Upper lobe of left lung (tissue), 6 donors: ENCODE results near the gene TIMP2. TPM values are rescaled to one million over a fixed set of nuclear protein-coding genes. Genes with fewer than 3 reads are reported as not detected.
"Not testable (repeated sequence)": the region's sequence is repeated elsewhere in the genome, so short reads cannot be mapped to it uniquely, and the experiment has no call there.

Experiments used
- ATAC-seq, 2 donors: fragments of 200-7000 bp; cut with Tn5 transposase; one replicate each; pipeline ENCODE4 v1.9.1; 2022; ENCODE audit warnings: mild to moderate bottlenecking in 2 of 2, moderate library complexity in 2 of 2; ENCODE audit not compliant: low FRiP score in 2 of 2
- DNase-seq, 2 donors: peaks; one replicate each; pipeline ENCODE4 v3.0.0-alpha.2; 2019 to 2020
- H3K27ac ChIP-seq, 4 donors: fragments of 200-600 bp; sonication (generic); one replicate each; pipeline ENCODE4 v1.5.1; 2016 to 2019
- H3K27me3 ChIP-seq, 4 donors: fragments of 200-600 bp; sonication (generic); one replicate each; pipeline ENCODE4 v1.5.1; 2017 to 2019
- H3K36me3 ChIP-seq, 4 donors: fragments of 200-600 bp; sonication (generic); one replicate each; pipeline ENCODE4 v1.5.1; 2016 to 2019
- H3K4me1 ChIP-seq, 4 donors: fragments of 200-600 bp; sonication (generic); one replicate each; pipeline ENCODE4 v1.5.1; 2018 to 2019
- H3K4me3 ChIP-seq, 4 donors: fragments of 200-600 bp; sonication (generic); one replicate each; pipeline ENCODE4 v1.5.1; 2017 to 2019; ENCODE audit warnings: mild to moderate bottlenecking in 2 of 4, moderate library complexity in 1 of 4
- H3K9me3 ChIP-seq, 4 donors: fragments of 200-600 bp; sonication (generic); one replicate each; pipeline ENCODE4 v1.5.1; 2018 to 2019
- EP300 ChIP-seq, 4 donors: sonication (generic); formaldehyde crosslinking; IDR thresholded peaks; one replicate each; pipeline ENCODE4 v1.5.1; 2017; ENCODE audit warnings: antibody characterized with exemption in 4 of 4, control low read depth in 2 of 4
- POLR2A ChIP-seq, 4 donors: fragments of 450-650 bp; IDR thresholded peaks; one replicate each; pipeline ENCODE4 v1.5.1; 2016 to 2017; ENCODE audit warnings: antibody characterized with exemption in 4 of 4, mild to moderate bottlenecking in 2 of 4
- POLR2AphosphoS5 ChIP-seq, 2 donors: sonication (generic); formaldehyde crosslinking; IDR thresholded peaks; one replicate each; pipeline ENCODE4 v1.5.1; 2017; ENCODE audit warnings: antibody characterized with exemption in 2 of 2
- WGBS, 2 donors: methylation state at CpG; one replicate each; pipeline ENCODE4 v1.1.5; 2017 to 2018; 5-methylcytosine and 5-hydroxymethylcytosine counted together
- total RNA-seq, 6 donors: library from RNA; depleted of rRNA in 4 of 6; stranded (reverse); fragments of >200 nt in 4 of 6; gene quantifications; one replicate each; pipeline versions ENCODE4 v1.1.0 to v1.2.1, GENCODE V29; 2016 to 2021
- TF ChIP-seq, protein P1 (sequence below), 6 experiments: fragments of 450-650 bp in 4 of 6; fragments of 200-600 bp in 2 of 6; sonication (generic) in 2 of 6; IDR thresholded peaks; one replicate each; pipeline ENCODE4 v1.5.1; 2016 to 2019; ENCODE audit warnings: antibody characterized with exemption in 6 of 6
- donor health status: DM: no; HTN: no; CAD: no; lungs with moderate emphysema.
- donor health status: DM: no; HTN: yes; CAD: no; lungs with severe emphysema.

Gene TIMP2
- total RNA-seq, 6 donors from 2014 or later = 60.8 to 313 (median 145) TPM

DNA sequence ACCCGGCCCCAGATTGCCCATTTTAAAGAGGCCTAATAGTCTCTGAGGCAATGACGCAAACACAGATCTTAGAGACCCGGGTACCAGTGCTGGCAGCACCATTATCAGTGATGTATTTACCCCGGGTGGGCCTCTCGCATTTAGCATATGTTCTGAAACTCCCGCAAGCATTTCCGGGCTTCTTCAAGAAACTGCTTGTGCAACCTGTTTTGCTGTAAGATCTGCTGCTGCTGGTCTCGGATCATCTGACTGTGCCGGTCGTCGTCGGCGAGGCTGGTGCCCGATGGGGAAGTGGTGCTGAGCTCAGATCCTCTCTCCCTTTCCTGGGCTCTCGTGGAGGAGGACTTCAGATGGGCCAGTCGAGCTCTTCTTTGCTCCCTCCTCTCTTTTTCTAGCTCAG, 34.7 kb downstream of the TIMP2 start:
- WGBS, 2 donors = 63 to 76% methylated on average over 3 to 16 of the region's 16 CpGs
- Histone ChIP-seq H3K27me3 (no peaks in the 10 kb centered on the region), H3K27ac (peak overlapping the region; percentile 78 to 82 (median 80)), H3K36me3 (no peaks in the 10 kb centered on the region), H3K4me3 (no peak overlapping the region), H3K9me3 (no peaks in the 10 kb centered on the region), H3K4me1 (peaks cover 31 to 47% (median 42%) of the 10 kb centered on the region in 4 donors)
- peak in 1 of 2 donors; percentile 84 for ATAC-seq
- peak; percentile 86 to 91 for DNase-seq
- TF ChIP-seq POLR2A (IDR thresholded peaks at IDR 0.05) = peak in 1 of 4 donors; percentile 53
- TF ChIP-seq, protein P1, sequence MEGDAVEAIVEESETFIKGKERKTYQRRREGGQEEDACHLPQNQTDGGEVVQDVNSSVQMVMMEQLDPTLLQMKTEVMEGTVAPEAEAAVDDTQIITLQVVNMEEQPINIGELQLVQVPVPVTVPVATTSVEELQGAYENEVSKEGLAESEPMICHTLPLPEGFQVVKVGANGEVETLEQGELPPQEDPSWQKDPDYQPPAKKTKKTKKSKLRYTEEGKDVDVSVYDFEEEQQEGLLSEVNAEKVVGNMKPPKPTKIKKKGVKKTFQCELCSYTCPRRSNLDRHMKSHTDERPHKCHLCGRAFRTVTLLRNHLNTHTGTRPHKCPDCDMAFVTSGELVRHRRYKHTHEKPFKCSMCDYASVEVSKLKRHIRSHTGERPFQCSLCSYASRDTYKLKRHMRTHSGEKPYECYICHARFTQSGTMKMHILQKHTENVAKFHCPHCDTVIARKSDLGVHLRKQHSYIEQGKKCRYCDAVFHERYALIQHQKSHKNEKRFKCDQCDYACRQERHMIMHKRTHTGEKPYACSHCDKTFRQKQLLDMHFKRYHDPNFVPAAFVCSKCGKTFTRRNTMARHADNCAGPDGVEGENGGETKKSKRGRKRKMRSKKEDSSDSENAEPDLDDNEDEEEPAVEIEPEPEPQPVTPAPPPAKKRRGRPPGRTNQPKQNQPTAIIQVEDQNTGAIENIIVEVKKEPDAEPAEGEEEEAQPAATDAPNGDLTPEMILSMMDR (IDR thresholded peaks at IDR 0.05) = no peak
- peak; percentile 21 to 44 for TF ChIP-seq POLR2AphosphoS5 (IDR thresholded peaks at IDR 0.05)

DNA sequence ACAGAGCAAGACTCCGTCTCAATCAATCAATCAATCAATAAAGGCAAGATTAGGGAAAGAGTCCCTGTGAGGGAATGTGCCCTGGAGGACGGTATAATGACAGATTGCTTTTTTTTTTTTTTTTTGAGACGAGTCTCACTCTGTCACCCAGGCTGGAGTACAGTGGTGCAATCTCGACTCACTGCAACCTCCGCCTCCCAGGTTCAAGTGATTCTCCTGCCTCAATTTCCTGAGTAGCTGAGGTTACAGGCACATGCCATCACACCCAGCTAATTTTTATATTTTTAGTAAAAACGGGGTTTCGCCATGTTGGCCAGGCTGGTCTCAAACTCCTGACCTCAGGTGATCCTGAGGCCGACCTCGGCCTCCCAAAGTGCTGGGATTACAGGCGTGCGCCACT, 35.1 kb downstream of the TIMP2 start:
- not testable (repeated sequence) for H3K36me3 ChIP-seq, H3K9me3 ChIP-seq, H3K27me3 ChIP-seq, H3K4me3 ChIP-seq, ATAC-seq, DNase-seq
- peaks cover 32 to 46% (median 41%) of the 10 kb centered on the region in 4 donors for H3K4me1 ChIP-seq
- peak overlapping the region; percentile 70 to 82 (median 80) for H3K27ac ChIP-seq
- WGBS, 2 donors = 75 to 80% methylated on average over 11 of the region's 11 CpGs

DNA sequence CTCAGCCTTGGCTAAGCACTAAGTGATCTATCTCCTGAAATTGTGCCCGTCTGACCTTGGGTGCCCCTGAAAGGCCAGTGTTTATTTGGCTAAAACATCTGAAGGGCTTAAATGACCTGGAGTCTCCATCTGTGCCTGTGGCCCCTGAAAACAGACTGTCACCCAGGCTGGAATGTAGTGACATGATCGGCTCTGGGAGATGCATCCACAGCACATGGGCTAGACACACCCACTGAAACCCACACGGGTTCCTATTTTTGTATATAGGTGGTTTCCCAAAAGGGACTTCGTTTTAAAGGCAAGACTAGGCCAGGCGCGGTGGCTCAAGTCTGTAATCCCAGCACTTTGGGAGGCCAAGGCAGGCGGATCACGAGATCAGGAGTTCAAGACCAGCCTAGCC, 35.7 kb downstream of the TIMP2 start:
- no peaks in the 10 kb centered on the region for H3K36me3 ChIP-seq
- DNase-seq (peak in 1 of 2 donors; percentile 55), ATAC-seq (no peak)
- H3K4me3 ChIP-seq = no peak overlapping the region
- TF ChIP-seq POLR2A (IDR thresholded peaks at IDR 0.05) (no peak), EP300 (IDR thresholded peaks at IDR 0.05) (no peak), POLR2AphosphoS5 (IDR thresholded peaks at IDR 0.05) (no peak)
- TF ChIP-seq, protein P1 (IDR thresholded peaks at IDR 0.05) = no peak
- H3K4me1 ChIP-seq = peaks cover 38 to 47% (median 43%) of the 10 kb centered on the region in 4 donors
- H3K9me3 ChIP-seq = no peaks in the 10 kb centered on the region
- WGBS, 2 donors = 68 to 86% methylated on average over 8 of the region's 8 CpGs
- no peaks in the 10 kb centered on the region for H3K27me3 ChIP-seq
- H3K27ac ChIP-seq = peak overlapping the region; percentile 70 to 82 (median 80)

DNA sequence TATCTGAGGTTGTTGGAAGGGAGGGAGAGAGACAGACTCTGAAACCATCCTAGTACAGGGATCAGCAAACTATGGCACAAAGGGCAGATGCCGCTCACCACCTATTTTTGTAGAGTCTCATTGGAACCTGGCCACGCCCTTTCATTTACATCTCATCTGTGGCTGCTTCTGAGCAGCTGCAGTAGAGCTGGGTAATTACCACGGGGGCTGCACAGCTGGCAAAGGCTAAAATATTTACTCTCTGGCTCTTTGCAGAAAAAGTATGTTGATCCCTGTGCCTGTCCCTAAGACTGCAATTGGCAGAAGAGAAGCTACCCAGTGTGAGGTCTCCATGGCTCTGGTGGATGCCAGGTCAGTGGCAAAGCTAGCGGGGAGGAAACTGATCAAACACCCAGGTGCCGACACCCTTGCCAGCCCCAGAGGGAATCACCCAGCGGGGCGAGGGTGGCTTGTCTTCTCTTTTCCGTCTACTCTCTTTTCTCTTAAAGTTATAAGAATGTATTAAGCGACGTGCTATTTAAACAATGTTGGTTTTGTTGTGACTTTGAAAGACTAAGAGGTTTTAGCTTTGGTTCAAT, 36.2 kb downstream of the TIMP2 start:
- ATAC-seq (no peak), DNase-seq (no peak)
- H3K36me3 ChIP-seq = no peaks in the 10 kb centered on the region
- H3K9me3 ChIP-seq = no peaks in the 10 kb centered on the region
- H3K4me1 ChIP-seq = peaks cover 43 to 52% (median 48%) of the 10 kb centered on the region in 4 donors
- no peaks in the 10 kb centered on the region for H3K27me3 ChIP-seq
- H3K27ac ChIP-seq = peak overlapping the region; percentile 70 to 82 (median 80)
- 81 to 84% methylated on average over 10 of the region's 10 CpGs for WGBS, 2 donors
- TF ChIP-seq POLR2AphosphoS5 (IDR thresholded peaks at IDR 0.05) = no peak
- H3K4me3 ChIP-seq = no peak overlapping the region

DNA sequence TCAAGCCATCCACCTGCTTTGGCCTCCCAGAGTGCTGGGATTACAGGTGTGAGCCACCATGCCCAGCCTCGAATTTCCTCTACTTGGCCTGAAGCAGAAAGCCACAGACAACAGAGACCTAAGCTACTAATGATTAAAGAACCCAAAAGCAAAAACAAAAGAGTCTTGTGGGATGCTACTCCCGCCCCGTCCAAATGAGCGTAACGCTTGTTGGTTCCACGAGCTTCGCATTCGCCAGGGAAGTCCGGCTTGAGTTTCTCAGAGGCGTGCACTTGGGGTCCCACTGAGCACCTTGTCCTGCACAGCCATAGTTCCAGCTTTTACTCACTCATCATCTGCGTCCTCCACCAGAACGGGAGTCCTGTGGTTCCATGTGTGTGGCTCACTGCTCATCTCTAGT, 38.2 kb downstream of the TIMP2 start:
- no peak for ATAC-seq
- peaks cover 54 to 58% (median 55%) of the 10 kb centered on the region in 4 donors for H3K4me1 ChIP-seq
- TF ChIP-seq, protein P1 (IDR thresholded peaks at IDR 0.05) = no peak
- no peak for TF ChIP-seq EP300 (IDR thresholded peaks at IDR 0.05)
- TF ChIP-seq POLR2AphosphoS5 (IDR thresholded peaks at IDR 0.05) = no peak
- no peak for TF ChIP-seq POLR2A (IDR thresholded peaks at IDR 0.05)

DNA sequence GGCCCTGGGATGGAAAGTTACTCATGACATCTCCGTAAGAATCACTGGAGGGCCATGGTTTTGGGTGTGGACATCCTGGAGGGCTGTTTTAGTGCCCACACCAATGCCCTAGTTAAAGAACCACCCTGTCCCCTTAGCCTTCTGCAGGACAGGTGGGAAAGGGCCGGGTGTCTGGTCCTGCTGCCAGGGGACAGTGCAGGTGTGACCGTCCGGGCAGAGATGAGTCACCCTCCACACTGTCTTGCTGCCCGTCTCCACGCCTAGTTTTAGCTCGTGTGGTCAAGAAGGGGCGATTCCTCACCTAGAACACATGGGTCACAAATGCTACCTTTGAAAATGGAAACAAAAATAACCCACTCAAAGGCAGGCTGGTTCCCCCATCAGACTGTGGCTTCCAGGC, 39.2 kb downstream of the TIMP2 start:
- peak overlapping the region in 3 of 4 donors; percentile 87 to 91 (median 88) for H3K27ac ChIP-seq
- H3K9me3 ChIP-seq = no peaks in the 10 kb centered on the region
- DNase-seq = no peak
- ATAC-seq = no peak
- peaks cover 45 to 49% (median 47%) of the 10 kb centered on the region in 4 donors for H3K4me1 ChIP-seq
- H3K36me3 ChIP-seq = no peaks in the 10 kb centered on the region
- TF ChIP-seq POLR2A (IDR thresholded peaks at IDR 0.05) (no peak), POLR2AphosphoS5 (IDR thresholded peaks at IDR 0.05) (no peak), EP300 (IDR thresholded peaks at IDR 0.05) (no peak)
- TF ChIP-seq, protein P1 (IDR thresholded peaks at IDR 0.05) = no peak
- 80 to 82% methylated on average over 1 to 8 of the region's 8 CpGs for WGBS, 2 donors
- H3K4me3 ChIP-seq = no peak overlapping the region
- no peaks in the 10 kb centered on the region for H3K27me3 ChIP-seq

More for the DNA sequence above, 38.2 kb downstream of the TIMP2 start:
- no peak for DNase-seq
- no peak overlapping the region for H3K27ac ChIP-seq
- H3K4me3 ChIP-seq = no peak overlapping the region
- H3K9me3 ChIP-seq = no peaks in the 10 kb centered on the region
- H3K27me3 ChIP-seq = no peaks in the 10 kb centered on the region
- 94 to 96% methylated on average over 11 to 12 of the region's 12 CpGs for WGBS, 2 donors
- H3K36me3 ChIP-seq = no peaks in the 10 kb centered on the region
